ENCODE measurements around the gene SCUBE1.

DNA sequence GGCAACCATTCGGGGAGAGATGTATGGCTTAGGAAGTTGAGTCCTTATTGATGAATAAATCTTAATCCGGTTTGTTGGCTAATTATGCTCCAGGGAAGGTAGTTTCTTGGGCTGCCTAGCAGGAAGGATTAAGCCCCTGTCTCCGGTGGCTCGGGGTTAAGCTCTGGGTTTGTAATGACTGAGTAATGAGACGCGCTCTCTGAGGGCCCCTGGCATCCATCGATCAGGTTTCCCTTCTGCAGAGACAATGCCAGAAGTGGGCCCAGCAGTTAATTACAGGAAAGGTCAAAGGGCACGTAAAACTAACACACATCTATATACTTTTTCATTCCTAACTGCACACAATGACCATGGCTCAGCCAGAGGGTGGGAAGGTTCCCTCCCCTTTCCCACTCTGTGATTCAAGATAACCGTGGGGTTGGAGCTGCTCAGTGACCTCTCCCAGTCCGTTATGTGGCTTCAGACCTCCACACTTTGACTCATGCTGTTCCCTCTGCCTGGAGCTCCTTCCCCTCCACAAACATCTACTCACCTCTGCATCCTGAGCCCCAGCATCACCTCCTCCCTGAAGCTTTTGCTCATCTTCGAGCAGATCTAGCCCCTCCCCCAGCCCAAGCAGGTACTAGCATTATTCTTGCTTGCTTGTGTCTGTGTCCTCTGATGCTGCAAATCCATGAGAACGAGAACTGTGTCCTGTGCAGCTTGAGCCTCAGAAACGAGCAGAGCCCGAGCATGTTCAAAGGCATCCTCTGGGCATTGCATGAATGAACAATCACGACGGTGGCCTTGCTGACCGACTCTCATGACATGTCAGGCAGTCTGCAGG, 16.6 kb downstream of the SCUBE1 start:
- no peak for TF ChIP-seq RAD21 (IDR thresholded peaks at IDR 0.05; ENCODE audit: low read depth)
- TF ChIP-seq CREB1 (IDR thresholded peaks at IDR 0.05; ENCODE audit: low read depth): no peak
